ENCODE results near the gene LIN37. TPM values are rescaled to one million over a fixed set of nuclear protein-coding genes. Genes with fewer than 3 reads are reported as not detected.

The LIN37 gene
- total RNA-seq, 4 donors from 2014 or later, result 7.5 to 12.2 (median 10.0) TPM

GRCh38 chr19:35788205-35788960, 40.0 kb downstream of the LIN37 start:
- no peak for TF ChIP-seq CTCF (IDR thresholded peaks at IDR 0.05; ENCODE audit: low read depth)

GRCh38 chr19:35789195-35789977, 41.0 kb downstream of the LIN37 start:
- no peak for TF ChIP-seq CTCF (IDR thresholded peaks at IDR 0.05; ENCODE audit: low read depth)

GRCh38 chr19:35789978-35790944, 41.9 kb downstream of the LIN37 start:
- no peak for TF ChIP-seq CTCF (IDR thresholded peaks at IDR 0.05; ENCODE audit: low read depth)

- no peak for TF ChIP-seq CTCF (IDR thresholded peaks at IDR 0.05; ENCODE audit: low read depth)
Measured at GRCh38 chr19:35790981-35791813, 42.8 kb downstream of the LIN37 start.

GRCh38 chr19:35791814-35792279, 43.5 kb downstream of the LIN37 start:
- TF ChIP-seq CTCF (IDR thresholded peaks at IDR 0.05; ENCODE audit: low read depth), result no peak

GRCh38 chr19:35792312-35792711, 43.9 kb downstream of the LIN37 start:
- TF ChIP-seq CTCF (IDR thresholded peaks at IDR 0.05; ENCODE audit: low read depth), result no peak
